Large intestine (tissue), 12 donors: ENCODE measurements around the gene WNT7B. TPM values are rescaled to one million over a fixed set of nuclear protein-coding genes. Genes with fewer than 3 reads are reported as not detected.

Experiments
- DNase-seq, 2 donors: peaks; one replicate each; pipeline versions ENCODE4 v3.0.0 to v3.0.0-alpha.2; 2013
- H3K27ac ChIP-seq: one replicate; pipeline ENCODE4 v1.5.1; 2013; ENCODE audit warnings: low read length
- H3K27me3 ChIP-seq: 2 replicates; pipeline ENCODE4 v1.6.1; 2013; ENCODE audit warnings: low read length; ENCODE audit not compliant: control insufficient read depth, insufficient read depth
- H3K36me3 ChIP-seq: 2 replicates; pipeline ENCODE4 v1.6.1; 2013; ENCODE audit warnings: low read length; ENCODE audit not compliant: control insufficient read depth, insufficient read depth
- H3K4me1 ChIP-seq: one replicate; pipeline ENCODE4 v1.6.1; 2013; ENCODE audit warnings: low read length; ENCODE audit not compliant: control insufficient read depth, insufficient read depth
- H3K4me3 ChIP-seq: one replicate; pipeline ENCODE4 v1.5.1; 2013; ENCODE audit warnings: low read length
- H3K9me3 ChIP-seq: one replicate; pipeline ENCODE4 v1.6.1; 2013; ENCODE audit warnings: mild to moderate bottlenecking, low read depth, low read length, moderate library complexity; ENCODE audit not compliant: control insufficient read depth
- WGBS: methylation state at CpG from one replicate; pipeline ENCODE4 v1.1.5; 2013; ENCODE audit warnings: low lambda C conversion rate; ENCODE audit not compliant: insufficient coverage; 5-methylcytosine and 5-hydroxymethylcytosine counted together
- long read RNA-seq, 11 donors: transcript quantifications; one replicate each; lab custom pipeline, GENCODE V29; 2026
- polyA plus RNA-seq: library from polyadenylated mRNA; unstranded; fragments of 120-200 nt; gene quantifications from one replicate; pipeline ENCODE4 v1.2.1, GENCODE V29; 2013

The WNT7B gene
- polyA plus RNA-seq, result 0.33 TPM
- long read RNA-seq, donor 1, result 0 reads
- long read RNA-seq, donor 2, result 0 reads
- long read RNA-seq, donor 3, result 0 reads
- long read RNA-seq, donor 4, result 0 reads
- long read RNA-seq, donor 5, result 0 reads
- long read RNA-seq, donor 6, partial matches to known transcripts, result 0 of 1 reads
- long read RNA-seq, donor 6, other reads (novel, unspliced or antisense), result 0 of 1 reads
- long read RNA-seq, donor 7, result 0 reads
- long read RNA-seq, donor 8, result 0 reads
- long read RNA-seq, donor 9, result 0 reads
- long read RNA-seq, donor 10, result 0 reads
- long read RNA-seq, donor 11, result 0 reads

DNA sequence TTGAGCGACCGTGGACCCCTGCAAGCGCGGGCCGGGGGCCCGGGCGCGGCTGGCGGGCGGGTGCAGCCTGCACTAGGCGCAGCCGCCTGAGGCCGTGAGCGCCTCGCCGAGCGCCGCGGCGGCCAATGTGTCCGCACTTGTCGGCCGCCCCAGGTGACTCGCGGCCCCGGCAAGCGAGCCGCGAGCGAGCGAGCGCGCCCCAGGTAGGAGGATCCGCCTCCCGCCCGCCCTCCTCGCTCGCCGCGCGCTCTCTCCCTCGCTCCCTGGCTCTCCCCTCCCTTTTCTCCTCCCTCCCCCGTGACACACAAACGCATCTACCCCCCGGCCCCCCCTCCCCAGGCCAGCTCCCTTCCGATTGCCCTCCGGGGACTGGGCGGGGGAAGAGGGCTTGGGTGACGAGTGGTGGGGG is at the start of gene WNT7B:
WNT7B (minus strand) TSS at position 160 of the 409 bp plus-strand sequence. CDS start 408 bp downstream, outside the sequence.
- no CpG with 5 or more reads among the region's 49 CpGs for WGBS
- Histone ChIP-seq H3K4me1 (peaks cover 11% of the 10 kb centered on the region), H3K27me3 (peaks cover 69% of the 10 kb centered on the region), H3K27ac (no peak within 1 kb of the TSS), H3K4me3 (no peak within 1 kb of the TSS), H3K9me3 (peaks cover 15% of the 10 kb centered on the region), H3K36me3 (no peaks in the 10 kb centered on the region)
- DNase-seq, result peak in 1 of 2 donors; percentile 32

DNA sequence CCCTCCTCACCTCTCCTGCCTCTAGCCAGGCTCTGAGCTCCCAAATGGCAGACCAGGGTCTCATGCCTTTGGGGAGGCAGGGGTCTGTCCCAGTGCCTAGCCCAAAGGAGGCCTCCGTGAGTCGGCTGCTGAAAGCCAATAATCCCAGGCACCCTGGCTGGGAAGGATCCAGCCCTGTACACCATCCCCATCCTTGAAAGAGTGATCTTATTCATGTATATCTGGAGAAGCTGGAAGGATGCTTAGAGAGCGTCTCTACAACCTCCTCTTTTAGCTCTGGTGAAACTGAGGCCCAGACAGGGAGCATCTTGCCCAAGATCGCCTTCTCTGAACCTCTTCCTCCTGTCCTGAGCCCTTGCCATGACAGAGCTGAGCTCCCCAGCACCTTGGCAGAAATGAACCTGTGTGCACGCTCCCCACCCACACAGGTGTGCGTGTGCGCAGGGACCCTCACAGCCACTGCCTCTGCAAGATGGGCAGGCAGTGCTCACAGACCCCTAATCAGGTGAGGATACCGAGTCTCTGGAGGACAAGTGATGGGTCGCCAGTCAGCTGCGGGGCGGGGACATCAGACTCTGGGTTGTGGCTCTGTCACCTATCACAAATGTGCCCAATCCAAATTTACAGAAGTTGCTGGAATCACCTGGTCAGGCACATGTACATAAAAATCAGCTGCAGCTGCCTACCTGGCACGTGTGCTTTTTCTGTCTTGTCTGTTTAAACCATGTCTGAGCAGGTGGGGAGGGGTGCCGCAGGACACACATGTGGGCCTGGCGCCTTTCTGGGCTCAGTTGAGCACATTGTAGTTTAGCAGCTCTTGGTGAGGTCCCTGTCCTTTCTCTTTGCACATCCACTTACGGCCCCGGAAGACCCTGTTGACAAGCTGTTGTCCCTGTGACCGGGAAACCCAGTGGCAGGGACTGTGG is 49.3 kb upstream of the WNT7B start:
- DNase-seq, result no peak
- peaks cover 9% of the 10 kb centered on the region for H3K4me1 ChIP-seq
- no peak overlapping the region for H3K4me3 ChIP-seq
- H3K27me3 ChIP-seq, result peaks cover 12% of the 10 kb centered on the region
- peaks cover 4% of the 10 kb centered on the region for H3K9me3 ChIP-seq
- no peaks in the 10 kb centered on the region for H3K36me3 ChIP-seq
- WGBS, result no CpG with 5 or more reads among the region's 17 CpGs
- H3K27ac ChIP-seq, result no peak overlapping the region

DNA sequence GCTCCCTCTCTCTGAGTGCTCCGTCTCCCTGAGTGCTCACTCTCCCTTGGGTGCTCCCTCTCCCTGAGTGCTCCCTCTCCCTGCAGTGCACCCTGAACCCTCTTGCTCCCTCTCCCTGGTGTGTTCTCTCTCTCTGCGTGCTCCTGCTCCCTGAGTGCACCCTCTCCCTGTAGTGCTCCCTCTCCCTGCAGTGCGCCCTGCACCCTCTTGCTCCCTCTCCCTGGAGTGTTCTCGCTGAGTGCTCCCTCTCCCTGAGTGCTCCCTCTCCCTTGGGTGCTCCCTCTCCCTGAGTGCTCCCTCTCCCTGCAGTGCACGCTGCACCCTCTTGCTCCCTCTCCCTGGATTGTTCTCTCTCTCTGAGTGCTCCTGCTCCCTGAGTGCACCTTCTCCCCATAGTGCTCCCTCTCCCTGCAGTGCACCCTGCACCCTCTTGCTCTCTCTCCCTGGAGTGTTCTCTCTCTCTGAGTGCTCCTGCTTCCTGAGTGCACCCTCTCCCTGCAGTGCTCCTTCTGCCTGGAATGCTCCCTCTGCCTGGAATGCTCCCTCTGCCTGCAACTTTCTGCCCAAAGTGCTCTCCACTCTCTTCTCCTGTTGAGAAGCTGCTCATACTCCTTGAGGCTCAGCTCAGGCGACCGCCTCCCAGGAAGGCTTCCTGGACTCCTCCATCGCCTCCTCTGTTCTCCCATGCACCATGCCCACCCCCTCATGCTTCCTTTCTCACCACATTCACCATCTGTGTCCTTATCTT is 48.4 kb upstream of the WNT7B start:
- Histone ChIP-seq H3K36me3 (no peaks in the 10 kb centered on the region), H3K27ac (no peak overlapping the region), H3K4me1 (peaks cover 9% of the 10 kb centered on the region), H3K27me3 (peaks cover 12% of the 10 kb centered on the region), H3K4me3 (no peak overlapping the region), H3K9me3 (peaks cover 4% of the 10 kb centered on the region)
- DNase-seq, result no peak
- 100% methylated on average over 1 of the region's 8 CpGs for WGBS

DNA sequence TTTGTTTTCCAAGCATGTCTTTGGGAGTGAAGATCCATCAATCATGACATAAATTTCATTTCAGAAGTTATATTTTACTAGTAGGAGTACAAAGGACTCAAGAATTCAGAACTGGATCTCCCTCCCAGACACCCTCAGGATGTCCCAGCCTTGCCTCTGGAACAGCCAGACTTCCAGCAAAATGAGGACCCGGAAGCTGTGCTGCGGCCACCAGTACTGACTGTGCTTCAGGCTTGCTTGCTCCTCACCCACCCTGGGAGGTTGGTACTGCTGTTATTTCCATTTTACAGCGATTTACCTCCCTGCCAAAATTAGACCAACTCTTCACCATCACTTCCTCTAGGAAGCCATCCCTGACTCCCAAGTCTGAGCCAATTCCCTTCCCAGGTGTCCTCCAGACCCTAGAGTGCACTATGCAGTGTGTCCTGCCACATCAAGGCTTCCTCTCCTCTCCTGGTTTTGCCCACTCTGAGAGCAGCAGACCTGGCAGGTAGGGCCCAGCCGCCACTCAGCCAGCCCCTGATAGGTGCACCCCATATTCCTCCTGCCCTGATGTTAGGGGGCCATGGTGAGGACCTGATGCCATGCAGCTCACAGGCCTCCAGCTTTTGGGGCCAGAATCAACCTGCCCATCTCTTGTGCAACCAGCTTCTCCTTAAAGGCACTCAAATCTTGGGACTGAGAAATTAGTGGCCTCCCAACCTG is 47.3 kb upstream of the WNT7B start:
- WGBS, result no CpG with 5 or more reads among the region's 4 CpGs

DNA sequence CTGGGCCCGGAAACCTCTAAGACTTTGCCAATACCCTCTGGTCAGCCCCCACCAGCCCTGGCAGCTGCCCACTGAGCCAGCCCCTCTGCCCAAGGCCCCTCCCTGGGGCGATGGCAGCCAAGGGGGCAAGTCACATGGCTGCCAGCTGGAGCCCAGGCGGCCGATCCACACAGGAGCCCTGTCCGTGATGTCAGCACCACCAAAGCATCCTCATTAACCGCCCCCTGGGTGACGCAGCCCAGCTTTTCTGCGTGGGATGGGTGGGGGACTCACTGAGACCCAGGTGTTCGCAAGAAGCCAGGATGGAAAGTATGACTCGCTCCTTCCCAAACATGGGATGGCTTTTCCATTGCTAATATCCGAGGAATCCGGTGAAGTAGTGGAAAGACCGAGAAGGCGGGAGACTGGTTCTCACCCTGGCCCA is 46.6 kb upstream of the WNT7B start:
- no CpG with 5 or more reads among the region's 14 CpGs for WGBS
- DNase-seq, result no peak
- peaks cover 4% of the 10 kb centered on the region for H3K9me3 ChIP-seq
- H3K27ac ChIP-seq, result no peak overlapping the region
- peaks cover 12% of the 10 kb centered on the region for H3K27me3 ChIP-seq
- H3K36me3 ChIP-seq, result no peaks in the 10 kb centered on the region
- H3K4me3 ChIP-seq, result no peak overlapping the region
- peaks cover 9% of the 10 kb centered on the region for H3K4me1 ChIP-seq

More for the DNA sequence above, 47.3 kb upstream of the WNT7B start:
- H3K4me3 ChIP-seq, result no peak overlapping the region
- H3K9me3 ChIP-seq, result peaks cover 4% of the 10 kb centered on the region
- DNase-seq, result no peak
- peaks cover 9% of the 10 kb centered on the region for H3K4me1 ChIP-seq
- no peak overlapping the region for H3K27ac ChIP-seq
- no peaks in the 10 kb centered on the region for H3K36me3 ChIP-seq
- peaks cover 12% of the 10 kb centered on the region for H3K27me3 ChIP-seq

DNA sequence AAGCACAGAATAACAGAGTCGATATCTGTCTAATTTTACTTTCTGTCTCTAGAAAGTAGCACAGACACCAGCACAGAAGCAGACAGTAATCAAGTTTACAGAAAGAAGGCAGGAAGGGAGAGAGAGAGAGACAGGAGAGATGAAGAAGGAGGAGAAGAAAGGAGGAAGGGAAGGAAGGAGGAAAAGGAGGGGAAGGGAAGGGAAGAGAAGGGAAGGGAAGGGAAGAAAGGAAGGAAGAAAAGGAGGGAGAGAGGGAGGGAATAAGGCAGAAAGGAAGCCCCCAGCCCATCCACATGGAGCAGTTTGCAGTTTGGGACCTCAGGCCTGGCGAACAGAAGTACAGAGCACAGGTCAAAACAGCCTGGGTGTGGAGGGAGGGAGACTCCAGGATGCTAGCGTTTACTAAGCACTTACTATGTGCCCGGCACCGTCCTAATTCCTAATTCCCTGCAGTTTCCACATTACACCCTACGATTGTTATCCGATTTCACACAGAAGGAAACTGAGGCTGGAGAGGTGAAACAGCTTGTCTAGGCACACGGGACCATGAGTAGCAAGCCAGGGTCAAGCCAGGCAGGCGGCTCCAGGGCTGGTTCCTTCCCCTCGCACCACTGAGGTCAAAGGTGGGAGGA is 46.0 kb upstream of the WNT7B start:
- Histone ChIP-seq H3K27ac (no peak overlapping the region), H3K27me3 (peaks cover 12% of the 10 kb centered on the region), H3K9me3 (peaks cover 4% of the 10 kb centered on the region), H3K36me3 (no peaks in the 10 kb centered on the region), H3K4me3 (no peak overlapping the region), H3K4me1 (peaks cover 9% of the 10 kb centered on the region)
- no CpG with 5 or more reads among the region's 10 CpGs for WGBS
- DNase-seq, result no peak

DNA sequence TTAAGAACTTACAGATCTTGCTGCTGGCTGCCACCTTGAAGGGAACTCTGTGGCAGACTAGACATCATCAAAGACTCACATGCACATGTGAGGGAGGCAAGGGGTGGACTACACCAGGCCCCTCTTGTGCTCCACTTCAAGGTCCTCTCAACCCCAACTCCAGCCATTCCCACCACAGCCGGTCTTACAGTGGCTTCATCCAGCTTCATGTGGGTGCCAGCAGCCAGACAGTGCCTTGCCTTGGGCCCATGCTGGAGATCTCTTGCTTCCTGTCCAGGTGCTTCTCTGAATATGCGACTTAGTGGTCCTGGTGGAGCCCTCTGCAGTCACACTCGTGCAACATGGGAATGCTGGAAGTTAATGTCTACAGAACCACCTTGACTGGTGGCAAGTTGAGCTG is 44.6 kb upstream of the WNT7B start:
- H3K36me3 ChIP-seq, result no peaks in the 10 kb centered on the region
- no peaks in the 10 kb centered on the region for H3K4me1 ChIP-seq
- DNase-seq, result no peak
- H3K27me3 ChIP-seq, result peaks cover 9% of the 10 kb centered on the region
- no CpG with 5 or more reads among the region's 3 CpGs for WGBS
- peaks cover 4% of the 10 kb centered on the region for H3K9me3 ChIP-seq
- H3K27ac ChIP-seq, result no peak overlapping the region
- H3K4me3 ChIP-seq, result no peak overlapping the region

DNA sequence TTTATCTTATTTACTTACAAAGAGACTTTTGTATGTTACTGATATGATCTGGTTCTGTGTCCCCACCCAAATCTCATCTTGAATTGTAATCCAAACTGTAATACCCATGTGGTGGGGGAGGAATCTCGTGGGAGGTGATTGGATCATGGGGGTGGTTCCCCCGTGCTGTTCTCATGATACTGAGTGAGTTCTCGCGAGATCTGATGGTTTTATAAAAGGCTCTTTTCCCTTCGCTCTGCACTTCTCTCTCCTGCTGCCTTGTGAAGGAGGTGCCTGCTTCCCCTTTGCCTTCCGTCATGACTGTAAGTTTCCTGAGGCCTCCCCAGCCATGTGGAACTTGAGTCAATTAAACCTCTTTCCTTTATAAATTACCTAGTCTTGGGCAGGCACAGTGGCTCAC is 42.4 kb upstream of the WNT7B start:
- H3K4me3 ChIP-seq, result no peak overlapping the region
- DNase-seq, result no peak
- no peaks in the 10 kb centered on the region for H3K36me3 ChIP-seq
- H3K27ac ChIP-seq, result no peak overlapping the region
- no CpG with 5 or more reads among the region's 6 CpGs for WGBS
- peaks cover 3% of the 10 kb centered on the region for H3K9me3 ChIP-seq
- H3K27me3 ChIP-seq, result no peaks in the 10 kb centered on the region
- peaks cover 6% of the 10 kb centered on the region for H3K4me1 ChIP-seq

DNA sequence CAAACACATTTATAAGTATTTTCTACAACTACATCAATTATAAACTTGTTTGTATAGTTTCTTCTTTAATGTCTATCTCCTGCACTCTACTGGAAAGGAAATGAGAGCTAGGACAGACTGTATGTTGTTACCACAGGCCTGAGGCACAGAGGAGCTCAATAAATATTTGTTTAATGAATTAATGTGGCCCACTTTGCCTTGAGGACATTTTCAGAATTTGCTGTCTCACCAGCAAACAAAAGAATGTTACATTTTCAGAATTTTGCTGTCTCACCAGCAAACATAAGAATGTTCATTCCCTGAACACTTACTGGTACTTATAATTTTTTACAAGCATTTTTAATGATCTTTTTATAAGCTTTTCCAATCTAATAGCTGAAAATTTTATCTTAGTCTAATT is 41.9 kb upstream of the WNT7B start:
- H3K36me3 ChIP-seq, result no peaks in the 10 kb centered on the region
- H3K4me3 ChIP-seq, result no peak overlapping the region
- peaks cover 9% of the 10 kb centered on the region for H3K4me1 ChIP-seq
- peaks cover 3% of the 10 kb centered on the region for H3K9me3 ChIP-seq
- no peak for DNase-seq
- no peak overlapping the region for H3K27ac ChIP-seq
- no peaks in the 10 kb centered on the region for H3K27me3 ChIP-seq
